Fibroblast of lung (primary cell): ENCODE results near the gene MYO5B. TPM values are rescaled to one million over a fixed set of nuclear protein-coding genes. Genes with fewer than 3 reads are reported as not detected.
A peak's percentile ranks its signal among the peaks of the same experiment; 100 is the strongest.

Experiments
- DNase-seq, 2 donors: peaks; one replicate each; pipeline versions ENCODE4 v3.0.0 to v3.0.0-alpha.2; 2010; ENCODE audit warnings: low read depth in 2 of 2
- H2AFZ ChIP-seq: 2 replicates; pipeline ENCODE4 v1.5.1; 2012; ENCODE audit warnings: low read length, control low read depth, inconsistent platforms
- H3K27ac ChIP-seq: 2 replicates; pipeline ENCODE4 v1.5.1; 2011; ENCODE audit warnings: low read length, control low read depth; ENCODE audit not compliant: insufficient read depth
- H3K27me3 ChIP-seq: 2 replicates; pipeline ENCODE4 v1.5.1; 2011; ENCODE audit warnings: mild to moderate bottlenecking, low read length; ENCODE audit not compliant: control insufficient read depth, insufficient read depth
- H3K36me3 ChIP-seq: 2 replicates; pipeline ENCODE4 v1.5.1; 2011; ENCODE audit warnings: low read length; ENCODE audit not compliant: control insufficient read depth, insufficient read depth
- H3K4me1 ChIP-seq: 2 replicates; pipeline ENCODE4 v1.5.1; 2011; ENCODE audit warnings: low read length; ENCODE audit not compliant: control insufficient read depth, insufficient read depth; ENCODE audit errors: extremely low read depth
- H3K4me2 ChIP-seq: 2 replicates; pipeline ENCODE4 v1.5.1; 2011; ENCODE audit warnings: low read length, control low read depth; ENCODE audit not compliant: insufficient read depth; ENCODE audit errors: extremely low read depth
- H3K4me3 ChIP-seq, 4 experiments: fragments of 200-600 bp in 1 of 4; sonication (generic) in 1 of 4; replicated peaks in 1 of 4; 2 replicates each; pipeline ENCODE4 v1.5.1; 2011 to 2016; ENCODE audit warnings: low read length in 4 of 4, low read depth in 3 of 4, mild to moderate bottlenecking in 3 of 4, control low read depth in 2 of 4, inconsistent platforms in 1 of 4, mixed read lengths in 1 of 4; ENCODE audit not compliant: insufficient read depth in 1 of 4; ENCODE audit errors: control extremely low read depth in 1 of 4
- H3K79me2 ChIP-seq: 2 replicates; pipeline ENCODE4 v1.5.1; 2012; ENCODE audit warnings: mild to moderate bottlenecking, low read length, inconsistent platforms; ENCODE audit not compliant: control insufficient read depth, insufficient read depth
- H3K9ac ChIP-seq: 2 replicates; pipeline ENCODE4 v1.5.1; 2011; ENCODE audit warnings: mild to moderate bottlenecking, low read length, control low read depth; ENCODE audit not compliant: insufficient read depth
- H3K9me3 ChIP-seq: 2 replicates; pipeline ENCODE4 v1.5.1; 2012; ENCODE audit warnings: low read depth, low read length; ENCODE audit not compliant: control insufficient read depth, insufficient read depth
- H4K20me1 ChIP-seq: 2 replicates; pipeline ENCODE4 v1.5.1; 2011; ENCODE audit warnings: low read length; ENCODE audit not compliant: control insufficient read depth, insufficient read depth; ENCODE audit errors: extremely low read depth
- CTCF ChIP-seq, 2 donors: IDR thresholded peaks in 1 of 2; conservative IDR thresholded peaks in 1 of 2; 1 replicate in 1 of 2; 2 replicates in 1 of 2; pipeline ENCODE4 v1.5.1; 2011 to 2012; ENCODE audit warnings: low read length in 2 of 2, control low read depth in 1 of 2, inconsistent platforms in 1 of 2, low read depth in 1 of 2, mild to moderate bottlenecking in 1 of 2
- EZH2 ChIP-seq: IDR thresholded peaks from 2 replicates; pipeline ENCODE4 v1.5.1; 2012; ENCODE audit warnings: low read length, control low read depth, mild to moderate bottlenecking; ENCODE audit errors: missing control alignments
- polyA plus RNA-seq, 2 donors: library from polyadenylated mRNA; depleted of rRNA in 1 of 2; stranded (reverse) in 1 of 2; unstranded in 1 of 2; fragments of >200 nt; gene quantifications; 2 replicates each; pipeline ENCODE4 v1.2.1, GENCODE V29; 2011 to 2012; ENCODE audit warnings: missing spikeins in 1 of 2
- total RNA-seq: library from RNA; depleted of rRNA; stranded (reverse); fragments of >200 nt; gene quantifications from 2 replicates; pipeline ENCODE4 v1.2.1, GENCODE V29; 2014

The MYO5B gene
- total and polyA plus RNA-seq, 2 donors (not counting 1 experiment from before 2014, with no cell fraction given): under 0.01 to 0.06 TPM

- no peaks in the 10 kb centered on the region for H3K36me3 ChIP-seq
- H3K27ac ChIP-seq: no peak overlapping the region
- H3K9me3 ChIP-seq: no peaks in the 10 kb centered on the region
- peak in 1 of 2 donors; percentile 73 for DNase-seq
- no peak overlapping the region for H2AFZ ChIP-seq
- no peaks in the 10 kb centered on the region for H3K4me1 ChIP-seq
- no peak overlapping the region for H3K9ac ChIP-seq
- no peaks in the 10 kb centered on the region for H4K20me1 ChIP-seq
- H3K27me3 ChIP-seq: no peaks in the 10 kb centered on the region
- no peaks in the 10 kb centered on the region for H3K79me2 ChIP-seq
- no peak for TF ChIP-seq CTCF (conservative IDR thresholded peaks at IDR 0.05 in 1 of 2, IDR thresholded peaks at IDR 0.05 in 1 of 2; ENCODE audit: low read depth in 1 of 2, low read length in 2 of 2)
- TF ChIP-seq EZH2: no peak
- H3K4me3 ChIP-seq: no peak overlapping the region
- H3K4me2 ChIP-seq: no peak overlapping the region
Observed at GRCh38 chr18:50151926-50152325, 43.0 kb downstream of the MYO5B start.

DNA sequence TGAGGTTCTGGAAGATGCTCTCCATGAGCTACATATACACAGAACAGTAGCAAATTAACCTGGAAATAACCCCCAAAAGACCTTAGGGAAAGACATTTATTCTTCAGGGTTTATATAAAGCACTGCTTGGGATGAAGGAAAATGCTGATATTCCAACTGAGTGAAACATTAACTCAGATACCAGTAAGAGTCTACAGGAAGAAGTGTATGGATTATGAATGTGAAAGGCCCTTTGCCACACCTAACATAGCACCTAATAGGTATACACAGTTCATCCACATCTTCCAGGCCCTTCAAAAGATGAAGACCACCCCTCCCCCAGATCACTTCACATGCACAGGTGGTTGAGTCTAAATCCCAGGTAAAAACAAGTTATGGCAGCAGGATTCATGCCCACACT, 50.4 kb downstream of the MYO5B start:
- Histone ChIP-seq H3K9ac (no peak overlapping the region), H3K9me3 (no peaks in the 10 kb centered on the region), H3K27ac (no peak overlapping the region), H3K4me3 (no peak overlapping the region), H3K27me3 (no peaks in the 10 kb centered on the region), H2AFZ (no peak overlapping the region), H3K4me2 (no peak overlapping the region), H4K20me1 (no peaks in the 10 kb centered on the region), H3K36me3 (no peaks in the 10 kb centered on the region), H3K79me2 (no peaks in the 10 kb centered on the region), H3K4me1 (no peaks in the 10 kb centered on the region)
- no peak for DNase-seq
- TF ChIP-seq CTCF (conservative IDR thresholded peaks at IDR 0.05 in 1 of 2, IDR thresholded peaks at IDR 0.05 in 1 of 2; ENCODE audit: low read depth in 1 of 2, low read length in 2 of 2): no peak
- no peak for TF ChIP-seq EZH2

DNA sequence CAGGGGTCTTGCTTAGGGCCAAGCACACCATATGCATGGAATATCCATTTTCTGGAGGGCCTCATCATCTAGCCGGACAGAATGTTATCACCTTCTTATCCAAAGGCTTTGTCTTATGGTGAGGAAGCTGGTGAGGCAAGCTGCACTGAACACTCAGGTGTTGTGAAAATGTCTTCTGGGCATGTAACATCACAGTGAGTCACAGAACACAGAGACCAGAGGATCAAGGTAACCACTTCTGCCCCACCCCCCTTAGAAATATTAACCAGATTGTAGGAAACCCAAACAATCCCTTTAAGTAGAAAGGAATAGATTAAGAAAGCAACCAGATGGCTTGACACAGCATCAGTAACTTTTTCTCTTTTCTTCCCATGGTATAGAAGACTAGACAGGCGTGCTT, 51.1 kb downstream of the MYO5B start:
- Histone ChIP-seq H3K79me2 (no peaks in the 10 kb centered on the region), H3K36me3 (no peaks in the 10 kb centered on the region), H3K4me2 (no peak overlapping the region), H2AFZ (no peak overlapping the region), H3K9me3 (no peaks in the 10 kb centered on the region), H3K4me3 (no peak overlapping the region), H4K20me1 (no peaks in the 10 kb centered on the region), H3K27ac (no peak overlapping the region), H3K27me3 (no peaks in the 10 kb centered on the region), H3K9ac (no peak overlapping the region), H3K4me1 (no peaks in the 10 kb centered on the region)
- no peak for DNase-seq
- no peak for TF ChIP-seq CTCF (conservative IDR thresholded peaks at IDR 0.05 in 1 of 2, IDR thresholded peaks at IDR 0.05 in 1 of 2; ENCODE audit: low read depth in 1 of 2, low read length in 2 of 2)
- TF ChIP-seq EZH2: no peak
